D721Med (cell line): ENCODE measurements around the gene SPA17.

Source experiments
- DNase-seq: peaks from one replicate; pipeline ENCODE4 v3.0.0; 2011; ENCODE audit warnings: low spot score; ENCODE audit not compliant: insufficient read length
- FAIRE-seq: peaks from 2 replicates; lab custom pipeline; 2011; peaks lifted over from hg19 to GRCh38; lab: Jason Lieb, UNC
- TF ChIP-seq, protein P1 (sequence below): IDR thresholded peaks from 2 replicates; pipeline ENCODE4 v1.5.1; 2012; ENCODE audit warnings: mild to moderate bottlenecking, control low read depth; ENCODE audit not compliant: insufficient read depth; ENCODE audit errors: missing control alignments

The SPA17 gene

DNA sequence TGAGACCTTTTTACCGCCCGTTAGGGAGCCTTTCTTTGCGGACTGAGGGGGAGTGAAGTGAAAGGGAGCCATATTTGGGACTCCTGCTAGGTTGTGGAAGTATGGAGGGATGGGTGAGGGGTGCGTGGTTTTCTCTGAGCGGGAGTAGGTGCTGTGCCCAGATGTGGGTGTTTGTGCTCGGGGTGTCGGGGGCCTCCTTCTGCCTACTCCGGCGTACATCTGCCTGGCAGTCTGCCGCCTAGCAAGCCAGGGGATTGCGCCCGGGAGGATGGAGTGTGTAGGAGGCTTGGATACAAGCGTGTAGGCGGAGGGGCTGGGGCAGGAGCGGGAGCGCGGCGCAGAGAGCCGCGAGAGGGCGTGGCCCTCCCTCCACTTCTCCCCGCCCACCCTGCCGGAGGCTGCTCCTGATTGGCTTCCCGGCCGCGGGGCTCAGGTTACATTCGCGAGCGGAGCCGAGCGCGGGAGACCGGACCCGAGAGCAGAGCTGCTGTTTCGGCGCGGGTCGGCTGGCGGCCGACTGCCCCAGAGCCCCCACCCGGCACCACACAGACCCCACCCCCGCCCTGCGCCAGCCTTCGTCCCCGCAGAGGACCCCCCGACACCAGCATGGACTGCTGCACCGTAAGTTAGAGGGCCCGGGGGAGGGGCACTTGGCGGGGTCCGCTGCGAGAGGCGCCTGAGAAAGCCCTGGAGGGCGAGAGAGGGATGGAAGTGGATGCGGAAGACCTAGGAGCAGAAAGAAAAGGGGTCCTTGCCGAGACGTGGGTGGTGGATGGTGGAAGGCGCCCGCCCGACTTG, 66.0 kb downstream of the SPA17 start, which contains the start of gene NRGN:
Gene NRGN (plus strand): TSS at position 464 of the 798 bp plus-strand sequence. CDS start 143 bp downstream, at position 607.
- TF ChIP-seq, protein P1, sequence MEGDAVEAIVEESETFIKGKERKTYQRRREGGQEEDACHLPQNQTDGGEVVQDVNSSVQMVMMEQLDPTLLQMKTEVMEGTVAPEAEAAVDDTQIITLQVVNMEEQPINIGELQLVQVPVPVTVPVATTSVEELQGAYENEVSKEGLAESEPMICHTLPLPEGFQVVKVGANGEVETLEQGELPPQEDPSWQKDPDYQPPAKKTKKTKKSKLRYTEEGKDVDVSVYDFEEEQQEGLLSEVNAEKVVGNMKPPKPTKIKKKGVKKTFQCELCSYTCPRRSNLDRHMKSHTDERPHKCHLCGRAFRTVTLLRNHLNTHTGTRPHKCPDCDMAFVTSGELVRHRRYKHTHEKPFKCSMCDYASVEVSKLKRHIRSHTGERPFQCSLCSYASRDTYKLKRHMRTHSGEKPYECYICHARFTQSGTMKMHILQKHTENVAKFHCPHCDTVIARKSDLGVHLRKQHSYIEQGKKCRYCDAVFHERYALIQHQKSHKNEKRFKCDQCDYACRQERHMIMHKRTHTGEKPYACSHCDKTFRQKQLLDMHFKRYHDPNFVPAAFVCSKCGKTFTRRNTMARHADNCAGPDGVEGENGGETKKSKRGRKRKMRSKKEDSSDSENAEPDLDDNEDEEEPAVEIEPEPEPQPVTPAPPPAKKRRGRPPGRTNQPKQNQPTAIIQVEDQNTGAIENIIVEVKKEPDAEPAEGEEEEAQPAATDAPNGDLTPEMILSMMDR: no peak
- no peak for FAIRE-seq
- peak; percentile 96 for DNase-seq

DNA sequence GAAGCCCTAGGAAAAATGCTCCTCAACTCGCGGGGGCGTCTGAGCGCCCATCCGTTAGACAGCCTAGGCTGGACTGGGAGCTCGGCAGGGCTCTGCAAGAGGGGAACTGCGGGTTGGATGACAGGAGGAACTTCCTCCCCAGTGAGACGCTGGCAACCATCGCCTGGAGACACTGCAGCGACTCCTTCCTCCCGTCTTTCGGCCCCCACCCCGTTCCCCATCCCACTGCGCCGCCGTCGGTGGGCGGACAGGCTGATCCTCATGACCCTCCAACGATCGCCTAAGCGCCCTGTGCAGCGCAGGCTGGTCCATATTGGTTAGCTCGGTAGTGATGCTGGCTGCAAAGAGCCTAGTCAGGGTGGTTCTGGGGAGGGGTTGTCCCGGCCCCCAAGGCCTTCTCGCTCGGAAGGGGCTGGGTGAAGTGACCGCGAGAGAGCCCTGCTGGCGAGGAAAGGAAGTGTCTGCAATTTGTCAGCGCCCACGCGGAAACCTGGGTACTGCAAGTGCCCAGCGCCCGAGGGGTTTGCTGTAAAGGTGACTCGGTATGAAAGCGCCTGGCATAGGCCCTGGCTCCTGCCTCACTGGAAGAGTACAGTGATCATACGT, 66.7 kb downstream of the SPA17 start:
- TF ChIP-seq, protein P1: peak; percentile 24
- FAIRE-seq: no peak

DNA sequence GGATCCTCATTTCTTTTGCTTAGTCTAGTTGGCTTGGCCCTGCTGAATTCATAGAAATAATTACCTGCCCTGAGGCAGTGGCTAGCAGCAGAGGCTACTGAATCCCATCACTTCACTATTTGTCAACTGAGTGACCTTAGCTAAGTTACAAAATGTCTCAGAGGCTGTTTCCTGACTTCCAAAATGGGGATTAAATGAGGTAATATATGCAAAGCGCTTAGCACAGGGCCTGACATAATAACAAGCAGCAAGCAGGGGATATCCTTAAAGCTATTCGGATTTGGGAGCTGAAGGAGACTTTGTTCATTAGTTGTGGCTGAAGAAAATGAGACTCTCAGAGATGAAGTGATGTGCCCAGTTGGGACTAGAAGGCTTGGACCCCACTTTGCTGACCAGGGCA, 68.9 kb downstream of the SPA17 start:
- no peak for FAIRE-seq
- TF ChIP-seq, protein P1: no peak
- DNase-seq: no peak

More for the DNA sequence above, 66.7 kb downstream of the SPA17 start:
- no peak for DNase-seq

DNA sequence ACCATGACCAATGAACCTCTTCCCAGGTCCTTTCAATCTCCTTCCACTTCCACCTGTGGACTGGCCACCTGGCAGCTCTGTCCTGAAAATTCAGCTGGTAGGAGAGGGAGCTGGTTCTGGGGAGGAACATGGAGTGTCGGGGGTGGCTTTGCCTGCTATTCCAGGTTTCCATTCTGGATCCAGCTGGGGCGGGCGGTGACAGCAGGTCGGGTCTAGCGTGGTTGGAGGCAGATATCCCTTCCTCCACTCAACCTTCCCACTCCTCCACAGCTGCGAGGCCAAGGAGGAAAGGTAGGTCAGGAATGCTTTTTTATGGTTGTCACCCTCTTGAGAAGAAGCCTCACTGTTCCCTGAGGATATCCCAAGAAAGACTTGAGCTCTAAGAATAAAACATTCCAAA, 69.3 kb downstream of the SPA17 start:
- DNase-seq: no peak
- FAIRE-seq: no peak
- TF ChIP-seq, protein P1: no peak

DNA sequence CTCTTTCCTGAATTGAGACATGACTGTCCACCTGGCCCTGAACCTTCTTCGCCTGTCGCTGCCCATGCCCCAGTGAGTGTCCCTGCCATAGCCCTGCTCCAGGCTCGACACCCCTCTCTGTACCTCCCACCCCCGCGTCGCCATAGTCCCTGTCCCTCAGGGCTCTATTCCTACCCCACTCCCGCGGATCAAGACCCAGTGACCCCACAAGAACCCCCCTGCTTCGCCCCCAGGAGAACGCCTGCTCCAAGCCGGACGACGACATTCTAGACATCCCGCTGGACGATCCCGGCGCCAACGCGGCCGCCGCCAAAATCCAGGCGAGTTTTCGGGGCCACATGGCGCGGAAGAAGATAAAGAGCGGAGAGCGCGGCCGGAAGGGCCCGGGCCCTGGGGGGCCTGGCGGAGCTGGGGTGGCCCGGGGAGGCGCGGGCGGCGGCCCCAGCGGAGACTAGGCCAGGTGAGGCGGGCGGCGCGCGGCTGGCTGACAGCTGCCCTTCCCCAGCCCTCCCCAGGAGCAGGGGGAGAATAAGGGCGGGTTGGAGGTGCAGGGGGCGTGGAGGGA, 71.6 kb downstream of the SPA17 start:
- TF ChIP-seq, protein P1: no peak
- FAIRE-seq (no peak), DNase-seq (no peak)

DNA sequence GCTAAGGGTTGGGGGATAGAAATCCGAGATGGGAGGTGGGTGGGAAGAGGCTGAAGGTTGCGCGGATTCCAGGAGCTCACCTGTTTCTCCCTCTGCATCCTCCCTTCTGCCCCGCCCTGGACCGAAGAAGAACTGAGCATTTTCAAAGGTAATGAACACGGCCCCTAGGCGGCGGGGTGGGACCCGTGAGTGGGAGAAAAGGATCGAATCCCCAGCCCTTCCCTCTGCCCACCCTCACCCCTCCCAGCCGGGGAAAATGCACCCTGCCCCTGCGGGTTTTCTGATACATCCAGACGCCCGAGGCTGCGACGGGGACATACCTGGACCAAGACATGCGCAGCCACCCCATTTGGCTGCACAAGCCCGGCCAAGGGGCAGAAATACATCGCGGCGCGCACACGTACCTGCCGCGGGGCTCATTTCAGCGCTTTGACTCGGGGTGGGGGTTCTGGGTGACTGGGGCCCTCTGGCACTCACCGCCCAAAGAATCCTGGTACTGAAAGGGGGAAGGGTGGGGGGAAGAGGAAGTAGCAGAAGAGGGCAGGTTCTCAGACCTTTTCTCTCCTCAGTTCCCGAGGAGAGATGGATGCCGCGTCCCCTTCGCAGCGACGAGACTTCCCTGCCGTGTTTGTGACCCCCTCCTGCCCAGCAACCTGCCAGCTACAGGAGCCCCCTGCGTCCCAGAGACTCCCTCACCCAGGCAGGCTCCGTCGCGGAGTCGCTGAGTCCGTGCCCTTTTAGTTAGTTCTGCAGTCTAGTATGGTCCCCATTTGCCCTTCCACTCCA, 72.3 kb downstream of the SPA17 start:
- no peak for FAIRE-seq
- DNase-seq: no peak
- TF ChIP-seq, protein P1: peak; percentile 19
